SU-DHL-6 (cell line): Measurements from ENCODE around the gene SULF2.
"Not testable (repeated sequence)": the region's sequence is repeated elsewhere in the genome, so short reads cannot be mapped to it uniquely, and the experiment has no call there.

Source experiments
- H2AFZ ChIP-seq: fragments of 200-600 bp; sonication (generic); 2 replicates; pipeline ENCODE4 v1.6.1; 2014; ENCODE audit warnings: low read depth, mild to moderate bottlenecking, moderate library complexity, mixed read lengths, antibody characterized with exemption, low read length; ENCODE audit not compliant: severe bottlenecking
- H3F3A ChIP-seq: fragments of 200-600 bp; shearing (Covaris generic); 2 replicates; pipeline ENCODE4 v1.6.0; 2016; ENCODE audit warnings: antibody characterized with exemption, mild to moderate bottlenecking; ENCODE audit not compliant: insufficient read depth
- H3K27ac ChIP-seq: fragments of 200-600 bp; sonication (generic); 2 replicates; pipeline ENCODE4 v1.5.1; 2016; ENCODE audit warnings: low read depth, mild to moderate bottlenecking, low read length, moderate library complexity, mixed read lengths
- H3K27me3 ChIP-seq: fragments of 200-600 bp; sonication (generic), shearing (Covaris generic); 2 replicates; pipeline ENCODE4 v1.6.0; 2014; ENCODE audit warnings: mild to moderate bottlenecking, low read length
- H3K36me3 ChIP-seq: fragments of 200-600 bp; sonication (generic); 2 replicates; pipeline ENCODE4 v1.6.1; 2014; ENCODE audit warnings: mild to moderate bottlenecking, low read length, mixed read lengths
- H3K4me2 ChIP-seq: fragments of 300-600, 200-600 bp; shearing (Covaris generic), sonication (generic); 2 replicates; pipeline ENCODE4 v1.6.0; 2014; ENCODE audit warnings: low read length, low read depth, mild to moderate bottlenecking; ENCODE audit not compliant: poor library complexity, severe bottlenecking
- H3K4me3 ChIP-seq: fragments of 200-600 bp; sonication (generic); 2 replicates; pipeline ENCODE4 v1.5.1; 2014; ENCODE audit warnings: antibody characterized with exemption, low read length, mild to moderate bottlenecking, mixed read lengths; ENCODE audit not compliant: insufficient read depth, poor library complexity, severe bottlenecking
- H3K79me2 ChIP-seq: fragments of 200-600 bp; sonication (generic); 2 replicates; pipeline ENCODE4 v1.6.1; 2014; ENCODE audit warnings: mild to moderate bottlenecking, low read length, moderate library complexity; ENCODE audit not compliant: insufficient read depth
- H3K9ac ChIP-seq: fragments of 200-600 bp; sonication (generic); 2 replicates; pipeline ENCODE4 v1.7.0; 2014; ENCODE audit warnings: mild to moderate bottlenecking, low read length
- H3K9me2 ChIP-seq: fragments of 200-600 bp; sonication (generic); replicated peaks from 2 replicates; pipeline ENCODE4 v1.6.1; 2014; ENCODE audit warnings: low read length; ENCODE audit not compliant: insufficient read depth
- H3K9me3 ChIP-seq: fragments of 200-600 bp; sonication (generic); 2 replicates; pipeline ENCODE4 v1.6.1; 2014; ENCODE audit warnings: low read length, mixed read lengths; ENCODE audit not compliant: insufficient read depth
- H4K20me1 ChIP-seq: fragments of 200-600 bp; sonication (generic); 2 replicates; pipeline ENCODE4 v1.6.1; 2014; ENCODE audit warnings: low read depth, mild to moderate bottlenecking, antibody characterized with exemption, low read length, moderate library complexity, mixed read lengths
- CTCF ChIP-seq: fragments of 200-600 bp; sonication (generic); IDR thresholded peaks from one replicate; pipeline ENCODE4 v1.5.1; 2017; ENCODE audit warnings: antibody characterized with exemption, mild to moderate bottlenecking, low read length, moderate library complexity; ENCODE audit not compliant: insufficient read depth, poor library complexity, severe bottlenecking
- EZH2phosphoT487 ChIP-seq: fragments of 200-600 bp; sonication (generic), shearing (Covaris generic); conservative IDR thresholded peaks from 2 replicates; pipeline ENCODE4 v1.6.1; 2018; ENCODE audit warnings: mild to moderate bottlenecking, antibody characterized with exemption, low read length, moderate library complexity, mixed read lengths

Gene SULF2

GRCh38 chr20:47795214-47795907 is 10.1 kb upstream of the SULF2 start:
- no peak for TF ChIP-seq CTCF
- TF ChIP-seq EZH2phosphoT487, result no peak
- no peak overlapping the region for H3K4me3 ChIP-seq
- no peak overlapping the region for H2AFZ ChIP-seq
- H3K9me2 ChIP-seq, result no peaks in the 10 kb centered on the region
- H3K79me2 ChIP-seq, result no peaks in the 10 kb centered on the region
- H3K27me3 ChIP-seq, result no peaks in the 10 kb centered on the region
- H3F3A ChIP-seq, result no peaks in the 10 kb centered on the region
- H3K4me2 ChIP-seq, result no peak overlapping the region
- H3K9ac ChIP-seq, result no peak overlapping the region
- no peaks in the 10 kb centered on the region for H3K9me3 ChIP-seq
- no peaks in the 10 kb centered on the region for H3K36me3 ChIP-seq
- no peak overlapping the region for H3K27ac ChIP-seq
- H4K20me1 ChIP-seq, result no peaks in the 10 kb centered on the region

GRCh38 chr20:47794264-47794663 is 9.0 kb upstream of the SULF2 start:
- not testable (repeated sequence) for H3F3A ChIP-seq, H4K20me1 ChIP-seq, H3K9ac ChIP-seq, H2AFZ ChIP-seq, H3K79me2 ChIP-seq, H3K4me2 ChIP-seq, H3K27ac ChIP-seq, H3K9me3 ChIP-seq, H3K4me3 ChIP-seq, H3K27me3 ChIP-seq, H3K9me2 ChIP-seq, H3K36me3 ChIP-seq

- H3K4me3 ChIP-seq, result no peak overlapping the region
- no peaks in the 10 kb centered on the region for H4K20me1 ChIP-seq
- no peaks in the 10 kb centered on the region for H3F3A ChIP-seq
- no peaks in the 10 kb centered on the region for H3K9me3 ChIP-seq
- no peaks in the 10 kb centered on the region for H3K36me3 ChIP-seq
- TF ChIP-seq CTCF (no peak), EZH2phosphoT487 (no peak)
- H3K9me2 ChIP-seq, result no peaks in the 10 kb centered on the region
- no peak overlapping the region for H3K27ac ChIP-seq
- H3K9ac ChIP-seq, result no peak overlapping the region
- no peaks in the 10 kb centered on the region for H3K79me2 ChIP-seq
- H3K4me2 ChIP-seq, result no peak overlapping the region
- H2AFZ ChIP-seq, result no peak overlapping the region
- no peaks in the 10 kb centered on the region for H3K27me3 ChIP-seq
These were observed 6.8 kb upstream of the SULF2 start for GRCh38 chr20:47792021-47792618.

GRCh38 chr20:47791084-47791599 is 5.9 kb upstream of the SULF2 start:
- H3K27ac ChIP-seq, result no peak overlapping the region
- no peaks in the 10 kb centered on the region for H3K9me3 ChIP-seq
- H3F3A ChIP-seq, result no peaks in the 10 kb centered on the region
- no peaks in the 10 kb centered on the region for H3K36me3 ChIP-seq
- no peak overlapping the region for H2AFZ ChIP-seq
- no peaks in the 10 kb centered on the region for H4K20me1 ChIP-seq
- no peak for TF ChIP-seq CTCF
- no peak for TF ChIP-seq EZH2phosphoT487
- no peak overlapping the region for H3K4me3 ChIP-seq
- no peak overlapping the region for H3K9ac ChIP-seq
- H3K27me3 ChIP-seq, result no peaks in the 10 kb centered on the region
- no peak overlapping the region for H3K4me2 ChIP-seq
- H3K9me2 ChIP-seq, result no peaks in the 10 kb centered on the region
- no peaks in the 10 kb centered on the region for H3K79me2 ChIP-seq
